ENCODE data around the gene CYP11A1.

Gene CYP11A1

GRCh38 chr15:74367296-74367854 lies at the start of gene CYP11A1:
CYP11A1 (minus strand) TSS chr15:74367646; CDS start chr15:74367585, 61 bp downstream.
- DNase-seq, result no peak

GRCh38 chr15:74417225-74417624 lies 49.8 kb upstream of the CYP11A1 start:
- no peak for DNase-seq

GRCh38 chr15:74415966-74416916 lies 48.8 kb upstream of the CYP11A1 start:
- DNase-seq, result no peak

GRCh38 chr15:74414603-74415338 lies 47.3 kb upstream of the CYP11A1 start:
- DNase-seq, result no peak

GRCh38 chr15:74414081-74414580 lies 46.7 kb upstream of the CYP11A1 start:
- no peak for DNase-seq

GRCh38 chr15:74413350-74414080 lies 46.1 kb upstream of the CYP11A1 start:
- DNase-seq, result no peak

GRCh38 chr15:74412159-74412558 lies 44.7 kb upstream of the CYP11A1 start:
- no peak for DNase-seq

- DNase-seq, result no peak
These were observed 44.2 kb upstream of the CYP11A1 start for GRCh38 chr15:74411686-74412085.

GRCh38 chr15:74410502-74410901 lies 43.1 kb upstream of the CYP11A1 start:
- DNase-seq, result no peak

- DNase-seq, result no peak
These were observed 41.8 kb upstream of the CYP11A1 start for GRCh38 chr15:74409225-74409624.

- no peak for DNase-seq
These were observed 41.4 kb upstream of the CYP11A1 start for GRCh38 chr15:74408815-74409214.

GRCh38 chr15:74408385-74408784 lies 40.9 kb upstream of the CYP11A1 start:
- DNase-seq, result no peak

- DNase-seq, result no peak
These were observed 39.7 kb upstream of the CYP11A1 start for GRCh38 chr15:74406992-74407705.

GRCh38 chr15:74406517-74406916 lies 39.1 kb upstream of the CYP11A1 start:
- DNase-seq, result no peak

GRCh38 chr15:74405823-74406222 lies 38.4 kb upstream of the CYP11A1 start:
- no peak for DNase-seq

- peak; percentile 55 to 62 for DNase-seq
These were observed 36.6 kb upstream of the CYP11A1 start for GRCh38 chr15:74403991-74404563.

GRCh38 chr15:74403588-74403919 lies 36.1 kb upstream of the CYP11A1 start:
- peak in 1 of 2 experiments; percentile 40 for DNase-seq

- peak; percentile 91 to 92 for DNase-seq
These were observed 35.6 kb upstream of the CYP11A1 start for GRCh38 chr15:74402873-74403587.

GRCh38 chr15:74402337-74402841 lies 34.9 kb upstream of the CYP11A1 start:
- DNase-seq, result no peak

- peak; percentile 71 to 74 for DNase-seq
These were observed 33.7 kb upstream of the CYP11A1 start for GRCh38 chr15:74400915-74401757.
